ENCODE data around the gene KLHDC7B. TPM values are rescaled to one million over a fixed set of nuclear protein-coding genes. Genes with fewer than 3 reads are reported as not detected.

The KLHDC7B gene
- total and polyA plus RNA-seq, 2 of the 13 experiments (the other 11 are each of a cell fraction or from before 2014, with no cell fraction given): 0.11 TPM; not detected in 1

GRCh38 chr22:50528682-50529415, 16.9 kb upstream of the KLHDC7B start (continued):
- TF ChIP-seq E2F2 (CRISPR knock-in tag; IDR thresholded peaks at IDR 0.05; ENCODE audit: borderline replicate concordance) (no peak), ZNF724P (CRISPR knock-in tag; IDR thresholded peaks at IDR 0.05; ENCODE audit: borderline replicate concordance) (no peak; the same call in 1 of the 2 replicates), SPEN (CRISPR knock-in tag; IDR thresholded peaks at IDR 0.05; ENCODE audit: low read depth) (no peak), TP53 (CRISPR knock-in tag; conservative IDR thresholded peaks at IDR 0.05) (no peak), ZNF543 (CRISPR knock-in tag; IDR thresholded peaks at IDR 0.05) (no peak), POLR2G (IDR thresholded peaks at IDR 0.05; ENCODE audit: low read depth, low read length) (0 out of 2 replicates have a peak, but pooled peaks have one; percentile 34), ZNF318 (CRISPR knock-in tag; IDR thresholded peaks at IDR 0.05) (no peak), EP300 (IDR thresholded peaks at IDR 0.05; ENCODE audit: low read depth in 2 of 2, low read length in 2 of 2) (no peak), EP300 (CRISPR knock-in tag; IDR thresholded peaks at IDR 0.05; ENCODE audit: borderline replicate concordance) (no peak), ZNF234 (CRISPR knock-in tag; conservative IDR thresholded peaks at IDR 0.05) (no peak), ZNF451 (CRISPR knock-in tag; IDR thresholded peaks at IDR 0.05) (no peak), AHDC1 (CRISPR knock-in tag; IDR thresholded peaks at IDR 0.05; ENCODE audit: borderline replicate concordance) (0 out of 2 replicates have a peak, but pooled peaks have one; percentile 34), BRCA1 (CRISPR knock-in tag; IDR thresholded peaks at IDR 0.05) (no peak)
